H1 (cell line): ENCODE data around the gene ZFP36L1. TPM values are rescaled to one million over a fixed set of nuclear protein-coding genes. Genes with fewer than 3 reads are reported as not detected.

Experiments used
- ATF2 ChIP-seq: IDR thresholded peaks from 2 replicates; pipeline ENCODE4 v1.6.1; 2012; ENCODE audit warnings: low read length, inconsistent platforms
- CBX8 ChIP-seq: fragments of 300-800, 300-1000 bp; sonication (generic); IDR thresholded peaks from 2 replicates; pipeline ENCODE4 v1.7.1; 2016; ENCODE audit warnings: low read depth, low read length, borderline replicate concordance
- CREB1 ChIP-seq: IDR thresholded peaks from 2 replicates; pipeline ENCODE4 v1.6.1; 2012; ENCODE audit warnings: inconsistent platforms
- E2F6 ChIP-seq: IDR thresholded peaks from 2 replicates; pipeline ENCODE4 v1.6.1; 2012; ENCODE audit warnings: inconsistent platforms
- HDAC6 ChIP-seq: IDR thresholded peaks from one replicate; pipeline ENCODE4 v1.7.1; 2012; ENCODE audit warnings: low read depth, mild to moderate bottlenecking, inconsistent platforms, low read length, moderate library complexity
- KDM1A ChIP-seq: fragments of 200-600, 300-600 bp; sonication (generic); IDR thresholded peaks from 2 replicates; pipeline ENCODE4 v1.7.1; 2016; ENCODE audit warnings: mild to moderate bottlenecking, low read length, borderline replicate concordance
- NANOG ChIP-seq: IDR thresholded peaks from 2 replicates; pipeline ENCODE4 v1.6.1; 2011; ENCODE audit warnings: low read length, low read depth, mild to moderate bottlenecking, inconsistent platforms; ENCODE audit not compliant: insufficient read depth, poor library complexity, severe bottlenecking
- POLR2AphosphoS5 ChIP-seq: IDR thresholded peaks from 2 replicates; pipeline ENCODE4 v1.6.1; 2011; ENCODE audit warnings: low read depth, low read length
- RAD21 ChIP-seq, 2 experiments: IDR thresholded peaks in 1 of 2; conservative IDR thresholded peaks in 1 of 2; 2 replicates each; pipeline ENCODE4 v1.6.1; 2011; ENCODE audit warnings: low read depth in 2 of 2, low read length in 2 of 2, improper control_type of control experiment in 1 of 2, inconsistent platforms in 1 of 2, mild to moderate bottlenecking in 1 of 2, moderate library complexity in 1 of 2
- RNF2 ChIP-seq: fragments of 200-900, 300-1000 bp; sonication (generic); IDR thresholded peaks from 2 replicates; pipeline ENCODE4 v1.7.1; 2016; ENCODE audit warnings: borderline replicate concordance, low read depth, mild to moderate bottlenecking, antibody characterized with exemption, low read length; ENCODE audit not compliant: poor library complexity, severe bottlenecking; ENCODE audit errors: missing control alignments
- TEAD4 ChIP-seq: IDR thresholded peaks from 2 replicates; pipeline ENCODE4 v1.6.1; 2012; ENCODE audit warnings: low read depth, low read length, inconsistent platforms, mixed read lengths
- polyA plus RNA-seq, 7 experiments: library from polyadenylated mRNA; depleted of rRNA in 3 of 7; stranded (reverse) in 5 of 7; unstranded in 2 of 7; fragments of >200 nt in 5 of 7; fragments of 200-250 nt in 2 of 7; gene quantifications; 1 replicate in 5 of 7; 2 replicates in 1 of 7; 4 replicates in 1 of 7; pipeline versions ENCODE4 v1.2.1 to v1.2.3, GENCODE V29; 2011 to 2013; ENCODE audit warnings: missing spikeins in 2 of 7, mixed read lengths in 2 of 7
- total RNA-seq: library from RNA; stranded (reverse); fragmentation: NEBNext Ultra II Directional; extraction: Animal tissue kit (Norgen Biotek cat#: 25700); gene quantifications from 2 replicates; pipeline ENCODE4 v1.2.1, GENCODE V29; 2021

ZFP36L1 gene
- total and polyA plus RNA-seq, 2 of the 8 experiments (the other 6 are each of a cell fraction or from before 2014, with no cell fraction given) = 80.4 to 132 TPM

GRCh38 chr14:68788996-68789820, 3.7 kb downstream of the ZFP36L1 start (continued):
- TF ChIP-seq RNF2 (no peak), NANOG (no peak), POLR2AphosphoS5 (peak; percentile 57), E2F6 (no peak), CBX8 (no peak), CREB1 (no peak), TEAD4 (no peak), KDM1A (no peak), HDAC6 (no peak), RAD21 (IDR thresholded peaks at IDR 0.05 in 1 of 2, conservative IDR thresholded peaks at IDR 0.05 in 1 of 2; ENCODE audit: low read depth in 2 of 2, low read length in 2 of 2) (peak; percentile 71 to 79), ATF2 (no peak)
- TF ChIP-seq, all 59 proteins: peak for 5
